GM19395 (cell line): Measurements from ENCODE around the gene FAM171A1.
"Not testable (repeated sequence)": the region's sequence is repeated elsewhere in the genome, so short reads cannot be mapped to it uniquely, and the experiment has no call there.

Experiments
- ATAC-seq: cut with Tn5 transposase; IDR thresholded peaks from one replicate; pipeline ENCODE4 v1.9.1; 2021; ENCODE audit warnings: mild to moderate bottlenecking, moderate library complexity; ENCODE audit not compliant: unreplicated experiment

The FAM171A1 gene

DNA sequence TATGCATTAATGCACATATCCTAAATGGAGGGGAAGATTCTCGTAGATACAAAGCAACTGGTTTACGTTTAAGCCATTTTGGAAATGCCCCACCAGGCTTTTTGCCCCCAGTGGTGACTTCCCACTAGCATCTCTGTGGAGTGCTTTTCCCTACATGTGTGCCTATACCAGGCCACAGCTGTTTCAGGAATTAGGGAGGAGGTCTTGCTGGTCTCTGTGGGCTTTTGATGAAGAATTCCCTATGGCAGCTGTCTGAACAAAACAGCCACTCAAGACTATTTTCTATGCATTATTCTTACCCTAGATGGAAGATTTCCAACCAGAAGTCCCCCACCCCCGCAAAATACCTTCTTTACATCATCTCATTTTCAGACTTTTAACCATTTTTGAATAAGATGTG is 150.6 kb downstream of the FAM171A1 start:
- no peak for ATAC-seq

DNA sequence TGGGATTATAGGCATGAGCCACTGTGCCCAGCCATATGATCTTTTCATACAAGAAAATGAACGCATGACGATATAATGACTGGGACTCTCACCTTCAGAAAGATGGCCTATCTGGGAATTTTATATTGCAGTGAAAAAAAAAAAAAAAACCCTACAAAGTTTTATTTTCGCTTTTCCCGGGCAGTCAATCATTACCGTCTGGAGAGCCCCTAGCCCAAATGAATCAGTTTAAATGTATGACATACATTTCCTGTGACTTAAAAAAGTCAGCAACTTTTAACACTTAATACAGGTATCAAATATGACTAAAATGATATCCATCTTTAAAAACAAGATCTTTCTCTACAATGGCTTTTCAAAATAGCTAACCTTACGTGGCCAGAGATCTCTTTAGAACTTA is 154.4 kb downstream of the FAM171A1 start:
- ATAC-seq = no peak

DNA sequence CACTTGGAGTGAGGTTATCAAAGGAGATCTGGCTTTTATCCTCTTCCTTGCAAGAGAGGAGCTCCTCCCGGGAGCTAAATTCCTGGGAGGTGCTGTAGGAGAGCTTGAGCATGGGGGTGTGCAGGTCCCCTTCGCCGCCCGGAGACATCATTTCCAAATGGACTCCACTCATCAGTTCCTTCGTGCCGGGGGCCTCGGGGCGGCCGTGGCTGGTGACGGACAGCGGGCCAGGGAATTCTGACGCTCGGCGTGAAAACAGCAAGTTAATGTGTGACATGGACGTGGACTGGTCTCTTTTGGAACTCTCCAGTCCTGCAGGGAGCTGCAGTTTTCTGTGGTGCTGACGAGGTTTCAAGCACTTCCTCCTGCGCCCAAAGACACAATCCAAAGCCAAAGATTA is 156.9 kb downstream of the FAM171A1 start:
- no peak for ATAC-seq

DNA sequence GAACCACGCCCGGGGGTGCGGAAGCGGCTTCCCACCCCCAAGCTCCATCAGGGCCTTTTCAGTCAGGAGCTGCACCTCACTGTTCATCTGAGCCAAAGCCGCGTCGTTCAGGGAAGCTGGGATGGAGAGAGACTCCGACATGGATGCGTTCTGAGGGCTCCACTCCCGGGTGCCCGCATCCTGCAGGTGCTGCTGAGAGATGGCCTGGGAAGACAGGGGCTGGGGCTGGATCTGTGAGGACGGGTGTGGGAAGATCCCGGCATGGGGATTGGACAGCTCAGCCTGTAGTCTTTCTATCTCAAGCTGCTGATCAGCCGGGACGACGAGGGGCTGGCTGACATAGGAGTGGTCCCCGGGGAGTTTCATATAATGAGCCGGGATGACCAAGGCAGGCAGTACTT is 157.6 kb downstream of the FAM171A1 start:
- ATAC-seq = no peak

DNA sequence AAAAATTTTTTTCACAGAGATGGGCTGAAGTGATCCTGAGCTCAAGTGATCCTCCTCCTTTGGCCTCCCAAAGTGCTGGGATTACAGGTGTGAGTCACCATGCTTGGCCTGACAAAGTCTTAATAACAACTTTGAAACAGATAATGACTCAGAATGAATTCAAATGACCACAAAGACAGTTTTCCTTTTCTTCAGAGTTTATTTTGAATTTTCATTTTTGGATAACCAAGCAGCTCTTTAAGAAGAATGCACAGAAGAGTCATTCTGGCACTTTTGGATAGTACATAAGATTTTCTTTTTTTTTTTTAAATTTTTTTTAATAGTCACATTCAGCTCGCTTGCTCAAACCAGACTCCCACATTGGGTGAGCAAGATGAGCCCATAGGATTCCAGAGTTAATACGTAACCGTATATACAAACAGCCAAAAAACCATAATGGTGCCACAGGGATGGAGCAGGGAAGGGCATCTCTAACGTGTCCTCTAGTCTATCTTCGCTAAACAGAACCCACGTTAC is 159.6 kb downstream of the FAM171A1 start:
- ATAC-seq = no peak

DNA sequence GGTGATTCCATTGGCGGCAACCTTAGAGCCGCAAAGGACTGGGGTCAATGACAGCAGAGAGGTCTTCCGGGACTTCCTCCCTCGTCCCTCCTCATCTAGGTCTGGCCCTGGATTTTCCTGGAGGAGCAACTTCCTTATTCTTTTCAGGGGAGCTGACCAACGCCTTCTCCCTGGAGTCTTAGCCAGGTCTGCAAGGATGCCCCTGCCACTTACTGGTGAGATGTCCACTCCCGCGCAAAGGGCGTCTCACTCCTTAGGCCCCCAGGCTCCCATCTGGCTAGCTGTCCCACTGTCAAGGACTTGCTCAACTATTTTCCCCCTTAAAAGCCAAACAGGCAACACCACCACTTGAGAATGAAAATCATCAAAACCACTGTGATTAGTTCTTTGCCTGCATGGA is 160.6 kb downstream of the FAM171A1 start:
- ATAC-seq = no peak

DNA sequence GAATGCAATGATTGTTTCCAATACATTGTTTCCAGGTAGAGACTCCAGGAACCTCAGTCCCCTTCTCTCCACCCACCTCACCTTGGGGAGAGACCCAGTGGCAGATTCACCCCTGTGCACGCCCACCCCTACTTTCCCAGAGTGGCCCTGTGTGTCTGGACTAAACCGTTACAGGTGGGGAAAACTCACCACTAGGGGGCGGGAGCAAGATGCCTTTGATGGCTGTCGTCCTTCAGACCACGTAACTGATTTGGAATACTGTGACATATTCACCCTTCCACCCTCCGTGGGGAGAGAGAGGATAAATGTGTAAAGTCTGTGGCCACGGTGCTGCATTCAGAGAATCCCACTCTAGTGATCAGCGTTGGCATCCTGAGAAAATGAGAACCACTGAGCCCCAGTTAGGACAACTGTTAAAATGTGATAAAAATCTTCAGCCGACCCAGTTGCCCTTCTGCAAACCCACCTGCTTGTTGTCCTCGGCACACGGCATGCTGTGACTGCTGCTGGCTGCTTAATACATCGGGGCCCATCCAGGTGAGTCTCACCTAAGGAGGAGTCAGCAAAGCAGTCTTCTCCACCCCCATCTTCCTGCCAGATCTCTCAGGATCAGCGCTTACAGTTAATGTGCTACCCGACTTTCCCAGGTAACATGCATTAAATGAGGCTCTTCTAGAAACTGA is 161.1 kb downstream of the FAM171A1 start:
- peak; percentile 55 for ATAC-seq

DNA sequence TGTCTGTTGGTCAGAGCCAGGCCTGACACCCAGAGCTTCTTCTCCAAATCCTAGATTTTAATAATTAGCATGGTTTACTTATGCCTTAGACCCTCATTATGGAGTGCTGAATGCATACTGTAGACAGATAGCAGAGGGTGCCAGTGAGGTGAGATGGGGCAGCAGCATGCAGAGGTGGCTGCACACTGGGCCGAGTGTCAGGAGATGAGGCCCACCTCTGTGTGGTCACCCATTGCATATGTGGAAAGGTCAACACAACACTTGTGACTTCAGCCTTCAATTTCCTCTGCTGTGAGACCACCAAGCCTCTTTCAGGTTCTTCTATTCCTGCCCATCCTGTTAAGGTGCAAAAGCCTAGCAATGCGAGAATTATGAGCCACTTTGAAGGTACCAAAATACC is 162.9 kb downstream of the FAM171A1 start:
- no peak for ATAC-seq

DNA sequence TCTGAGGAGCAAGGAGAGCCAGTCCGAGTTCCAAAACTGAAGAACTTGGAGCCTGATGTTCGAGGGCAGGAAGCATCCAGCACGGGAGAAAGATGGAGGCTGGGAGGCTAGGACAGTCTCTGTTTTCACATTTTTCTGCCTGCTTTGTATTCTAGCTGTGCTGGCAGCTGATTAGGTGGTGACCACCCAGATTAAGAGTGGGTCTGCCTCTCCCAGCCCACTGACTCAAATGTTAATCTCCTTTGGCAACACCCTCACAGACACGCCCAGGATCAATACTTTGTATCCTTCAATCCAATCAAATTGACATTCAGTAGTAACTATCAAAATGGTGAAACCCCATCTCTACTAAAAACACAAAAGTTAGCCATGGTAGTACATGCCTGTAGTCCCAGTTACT is 163.7 kb downstream of the FAM171A1 start:
- not testable (repeated sequence) for ATAC-seq

DNA sequence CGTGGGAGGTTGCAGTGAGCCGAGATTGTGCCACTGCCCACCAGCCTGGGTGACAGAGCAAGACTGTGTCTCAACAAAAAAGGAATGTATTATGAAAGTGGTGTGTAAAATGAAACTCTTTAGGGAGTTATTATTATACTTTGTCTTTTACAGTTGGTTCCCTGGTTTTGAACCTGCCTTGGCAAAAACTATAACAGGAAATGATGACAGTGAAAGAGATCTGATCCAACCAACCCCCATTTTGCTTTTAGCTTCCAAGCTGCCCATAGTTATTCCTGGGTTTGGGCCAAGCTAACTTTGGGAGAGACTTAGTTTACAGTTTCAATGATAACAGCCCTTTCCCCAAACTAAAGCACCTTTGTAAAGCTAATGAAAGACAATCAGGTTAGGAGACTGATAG is 168.4 kb downstream of the FAM171A1 start:
- no peak for ATAC-seq

DNA sequence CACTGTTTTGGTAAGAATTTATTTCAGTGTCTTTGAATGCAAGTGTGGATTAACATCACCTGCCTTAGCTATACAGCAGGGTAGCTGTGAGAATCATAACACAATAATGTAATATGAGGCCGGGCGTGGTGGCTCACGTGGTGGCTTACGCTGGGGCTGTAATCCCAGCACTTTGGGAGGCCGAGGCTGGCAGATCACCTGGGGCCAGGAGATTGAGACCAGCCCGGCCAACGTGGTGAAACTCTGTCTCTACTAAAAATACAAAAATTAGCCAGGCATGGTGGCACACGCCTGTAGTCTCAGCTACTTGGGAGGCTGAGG is 168.8 kb downstream of the FAM171A1 start:
- ATAC-seq = not testable (repeated sequence)

DNA sequence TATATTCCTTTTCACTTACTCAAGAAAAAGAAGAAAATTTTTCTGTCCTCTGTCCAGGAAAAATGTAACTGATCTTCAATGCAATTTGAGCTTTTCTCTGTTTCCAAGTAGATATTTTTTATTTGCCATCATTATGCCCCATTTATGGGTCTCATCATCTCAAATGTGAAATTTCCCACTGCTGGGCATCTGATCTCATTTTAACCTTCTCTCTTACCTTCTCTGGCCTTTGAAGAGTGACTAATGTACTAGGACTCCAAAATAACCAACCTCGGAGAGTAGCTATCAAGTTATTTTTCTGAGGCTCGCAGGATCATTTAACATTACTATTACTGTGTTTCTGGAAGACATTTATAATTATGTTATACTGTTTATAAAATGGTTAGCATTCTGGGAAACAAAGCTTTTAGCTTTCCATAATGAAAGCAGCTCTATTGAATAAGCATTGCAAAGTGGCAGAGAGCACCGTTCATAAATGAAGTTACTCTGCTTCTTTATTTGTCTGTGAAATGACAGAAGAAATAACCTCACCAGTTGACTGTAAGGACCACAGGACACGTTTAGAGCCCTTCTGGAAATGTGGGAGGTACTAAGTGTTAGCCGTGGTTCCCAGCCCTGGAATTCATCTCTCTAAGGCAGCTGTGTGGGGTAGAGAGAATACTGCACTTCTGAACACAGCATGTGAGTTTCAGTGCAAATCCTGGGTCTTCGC is 169.3 kb downstream of the FAM171A1 start:
- no peak for ATAC-seq

DNA sequence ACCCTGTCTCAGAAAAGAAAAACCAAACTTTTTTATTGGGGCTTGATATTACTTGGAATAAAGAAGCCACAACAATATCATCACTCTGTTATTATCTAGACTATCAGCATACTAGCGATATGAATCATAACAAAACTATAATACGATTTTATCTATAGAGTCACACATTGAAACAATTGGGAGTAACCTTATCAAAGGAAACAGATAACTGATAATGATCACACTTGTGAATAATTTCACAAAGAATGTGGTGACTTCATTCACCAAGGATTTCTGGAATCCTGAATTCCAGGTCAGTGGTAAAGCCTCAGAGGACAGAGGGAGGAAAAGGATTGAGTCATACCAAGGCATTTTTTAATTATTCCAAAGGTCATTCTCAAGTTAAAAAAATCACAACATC is 170.5 kb downstream of the FAM171A1 start:
- no peak for ATAC-seq

DNA sequence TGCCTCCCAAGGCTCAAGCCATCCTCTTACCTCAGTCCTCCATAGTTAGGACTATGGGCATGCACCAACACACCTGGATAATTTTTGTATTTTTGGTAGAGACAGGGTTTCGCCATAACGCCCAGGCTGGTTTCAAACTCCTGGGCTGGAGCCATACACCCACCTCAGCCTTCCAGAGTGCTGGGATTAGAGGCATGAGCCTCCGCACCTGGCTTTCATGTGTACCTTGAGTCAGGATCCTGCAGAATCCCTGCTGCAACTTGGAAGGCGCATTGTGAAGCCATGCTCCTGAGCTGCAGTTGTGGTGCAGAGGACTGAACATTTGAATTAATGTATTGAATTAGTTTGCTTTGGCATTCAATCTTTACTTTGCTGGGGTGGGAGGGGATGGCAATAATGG is 173.2 kb downstream of the FAM171A1 start:
- ATAC-seq = no peak

DNA sequence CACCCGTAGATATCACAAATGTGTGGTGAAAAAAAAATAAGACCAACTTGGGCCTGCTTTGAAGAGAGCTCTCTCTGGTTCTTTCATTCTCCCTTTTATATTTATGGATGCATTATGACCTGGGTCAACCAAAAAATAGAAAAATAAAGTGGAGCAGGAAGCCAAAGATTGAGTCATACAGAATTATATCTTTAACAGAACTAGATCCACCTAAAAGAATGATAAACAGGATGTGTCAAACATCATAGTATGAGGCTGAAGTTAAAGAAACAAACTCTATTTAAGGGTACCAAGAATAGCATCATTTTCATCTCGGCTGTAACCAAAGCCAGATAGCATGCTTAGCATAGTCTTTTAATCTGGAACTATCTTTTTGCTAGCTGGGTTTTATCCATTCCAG is 173.8 kb downstream of the FAM171A1 start:
- ATAC-seq = no peak

DNA sequence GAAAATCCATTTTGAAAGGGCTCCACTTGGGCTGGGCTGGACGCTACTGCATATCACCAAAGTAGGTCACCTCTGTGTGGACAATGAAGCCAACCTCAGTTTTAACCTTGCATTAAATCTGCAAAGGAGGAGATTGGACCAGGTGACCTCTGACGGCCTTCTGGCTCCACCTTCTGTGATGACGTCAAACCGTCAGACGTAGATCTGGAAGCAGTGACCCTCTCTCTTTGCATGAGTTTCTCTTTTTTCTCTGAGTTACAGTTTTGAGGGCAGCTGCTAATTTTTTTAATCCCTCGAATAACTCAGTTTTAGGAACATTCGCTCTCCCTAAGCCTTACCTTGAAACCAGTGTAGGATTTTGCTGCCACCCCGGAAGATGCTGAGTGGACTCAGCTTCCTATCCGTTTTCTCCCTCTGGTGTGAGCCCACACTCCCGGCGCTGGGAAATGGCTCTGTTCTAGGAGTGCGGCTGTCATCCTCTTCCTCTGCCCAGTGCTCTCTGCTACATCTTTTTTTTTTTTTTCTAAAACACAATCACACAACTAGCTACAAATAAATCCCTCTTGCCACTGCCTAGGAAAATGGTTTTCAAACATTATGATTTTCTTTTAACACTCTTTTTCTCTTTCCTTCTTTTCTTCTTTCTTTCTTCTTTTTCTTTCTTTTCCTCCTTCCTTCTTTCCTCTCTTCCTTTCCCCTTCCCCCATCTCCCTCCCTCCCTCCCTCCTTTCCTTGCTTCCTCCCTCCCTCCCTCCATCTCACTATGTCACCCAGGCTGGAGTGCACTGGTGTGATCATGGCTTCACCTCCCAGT is 174.9 kb downstream of the FAM171A1 start:
- no peak for ATAC-seq

DNA sequence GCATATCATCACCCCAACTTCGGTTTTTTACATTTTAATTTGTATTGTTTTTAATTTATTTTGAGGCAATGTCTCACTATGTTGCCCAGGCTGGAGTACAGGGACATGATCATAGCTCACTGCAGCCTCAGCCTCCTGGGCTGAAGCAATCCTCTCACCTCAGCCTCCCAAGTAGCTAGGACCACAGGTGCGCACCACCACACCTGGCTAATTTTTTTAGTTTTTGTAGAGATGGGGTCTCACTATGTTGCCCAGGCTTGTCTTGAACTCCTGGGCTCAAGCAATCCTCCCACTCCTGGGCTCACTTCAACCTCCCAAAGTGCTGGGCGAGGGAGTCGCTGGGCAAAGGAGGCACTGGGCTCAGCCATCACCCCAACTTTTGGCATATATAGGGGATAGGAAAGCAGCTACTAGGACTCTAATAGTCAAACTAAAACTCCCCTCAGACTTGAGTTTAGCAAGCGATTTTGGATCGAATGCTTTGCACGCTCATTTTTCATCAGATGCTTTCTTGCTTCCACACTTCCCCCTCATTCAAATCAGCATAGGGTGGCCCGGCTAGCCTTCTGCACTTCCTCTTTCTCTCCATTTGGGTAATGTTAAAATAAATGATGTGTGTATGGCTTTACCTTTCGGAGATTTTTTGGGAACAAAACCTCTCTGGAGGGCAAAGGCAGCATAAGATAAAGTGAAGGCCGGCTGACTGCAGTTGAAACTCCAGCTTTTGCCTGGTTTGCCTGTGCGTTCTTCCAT is 181.8 kb downstream of the FAM171A1 start:
- ATAC-seq = no peak

DNA sequence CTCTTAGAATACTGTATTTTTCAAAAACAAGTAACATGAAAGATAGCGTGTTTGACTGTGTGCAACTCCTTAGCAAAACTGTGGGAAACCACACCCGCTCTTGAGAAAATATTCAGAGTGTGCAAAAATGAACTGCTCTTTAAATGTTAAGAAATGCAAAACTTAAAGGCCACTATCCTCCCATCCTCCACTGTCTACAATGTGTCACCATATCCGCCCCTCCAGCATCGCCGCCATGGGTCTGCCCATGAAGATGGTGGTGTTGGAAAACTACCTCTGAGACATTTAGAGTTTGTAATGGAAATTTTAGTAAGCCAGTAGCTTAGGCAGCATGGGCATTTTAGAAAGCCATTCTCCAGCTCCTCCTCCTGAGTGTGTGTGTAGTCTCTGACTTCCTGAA is 182.5 kb downstream of the FAM171A1 start:
- no peak for ATAC-seq

DNA sequence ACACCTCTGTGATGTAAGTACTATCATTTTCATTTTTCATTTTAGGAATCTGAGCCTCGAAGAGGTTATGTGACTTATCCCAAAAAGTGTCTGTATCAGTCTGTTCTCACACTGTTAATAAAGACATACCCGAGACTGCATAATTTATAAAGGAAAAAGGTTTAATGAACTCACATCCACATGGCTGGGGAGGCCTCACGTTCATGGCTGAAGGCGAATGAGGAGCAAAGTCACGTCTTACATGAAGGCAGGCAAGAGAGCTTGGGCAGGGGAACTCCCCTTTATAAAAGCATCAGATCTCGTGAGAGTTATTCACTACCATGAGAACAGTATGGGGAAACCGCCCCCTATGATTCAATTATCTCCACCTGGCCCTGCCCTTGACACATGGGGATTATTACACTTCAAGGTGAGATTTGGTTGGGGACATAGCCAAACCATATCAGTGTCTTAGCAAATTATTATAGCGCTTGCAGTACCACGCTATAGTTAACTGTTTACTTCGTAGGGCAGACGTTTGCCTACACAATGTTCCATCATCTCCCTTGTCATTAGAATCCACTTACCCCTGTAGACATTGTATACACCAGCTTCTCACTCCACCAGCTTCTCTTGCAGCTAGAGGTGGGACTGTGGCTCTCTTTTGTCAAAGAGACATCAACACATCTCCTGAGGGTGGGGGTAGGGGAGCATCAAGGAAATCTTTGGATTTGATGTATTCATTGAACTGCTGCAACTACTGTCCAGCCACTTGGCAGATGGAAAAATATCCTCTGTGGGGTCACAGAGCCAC is 187.2 kb downstream of the FAM171A1 start:
- ATAC-seq = no peak

DNA sequence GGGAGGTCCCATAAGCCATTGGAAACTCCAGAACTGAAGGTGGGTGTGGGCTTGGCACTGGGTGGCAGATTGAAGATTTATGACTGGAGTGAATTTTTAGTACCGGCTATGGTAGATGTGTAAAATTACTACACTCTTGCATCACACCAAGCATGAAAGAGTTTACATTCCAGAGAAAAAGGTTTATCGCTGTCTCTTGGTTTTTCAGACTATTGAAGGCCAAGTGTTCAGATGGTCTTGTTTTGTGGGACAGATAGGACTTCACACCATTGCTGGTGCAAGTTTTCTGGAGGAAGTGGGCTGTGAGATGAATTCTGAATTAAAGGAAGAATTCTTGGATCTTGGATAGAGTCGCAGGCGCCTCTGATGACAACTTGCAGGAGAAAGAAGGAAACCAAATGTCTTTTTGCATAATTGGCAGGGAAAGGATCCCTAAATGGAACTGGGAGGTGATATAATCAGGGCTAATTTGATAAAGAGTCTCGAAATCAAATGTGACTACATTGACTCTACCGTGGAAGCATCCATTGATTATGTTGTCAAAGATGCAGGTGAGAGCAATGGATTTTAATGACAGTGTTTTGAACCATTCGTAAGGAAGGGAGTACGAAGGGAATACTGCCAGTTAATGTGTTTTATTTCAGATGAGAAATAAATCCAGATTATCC is 188.4 kb downstream of the FAM171A1 start:
- ATAC-seq = no peak
